Gastrocnemius medialis (tissue), 4 donors: ENCODE results near the gene ITGA2B. TPM values are rescaled to one million over a fixed set of nuclear protein-coding genes. Genes with fewer than 3 reads are reported as not detected.

ENCODE experiments used
- ATAC-seq, 2 donors: fragments of 150-250 bp; one replicate each; pipeline ENCODE4 v1.9.1; 2016
- DNase-seq, 2 donors: peaks; one replicate each; pipeline ENCODE4 v3.0.0-alpha.2; 2019
- H3K27ac ChIP-seq, 4 donors: fragments of 200-600 bp; sonication (generic); 1 replicate in 1 of 4; 2 replicates in 3 of 4; pipeline ENCODE4 v1.5.1; 2016 to 2018; ENCODE audit warnings: mild to moderate bottlenecking in 2 of 4, moderate library complexity in 1 of 4
- H3K27me3 ChIP-seq, 3 donors: fragments of 200-600 bp; sonication (generic) in 2 of 3; 1 replicate in 1 of 3; 2 replicates in 2 of 3; pipeline versions ENCODE4 v1.5.1 to v1.6.0; 2016 to 2019; ENCODE audit warnings: mild to moderate bottlenecking in 1 of 3, moderate library complexity in 1 of 3
- H3K36me3 ChIP-seq, 2 donors: fragments of 200-600 bp; sonication (generic) in 1 of 2; one replicate each; pipeline ENCODE4 v1.5.1; 2017 to 2018
- H3K4me1 ChIP-seq, 2 donors: fragments of 200-600 bp; sonication (generic) in 1 of 2; one replicate each; pipeline ENCODE4 v1.5.1; 2016 to 2017; ENCODE audit warnings: mild to moderate bottlenecking in 2 of 2
- H3K4me3 ChIP-seq, 4 donors: fragments of 200-600 bp; sonication (generic) in 3 of 4; 1 replicate in 1 of 4; 2 replicates in 3 of 4; pipeline ENCODE4 v1.5.1; 2016 to 2019; ENCODE audit warnings: mild to moderate bottlenecking in 2 of 4
- H3K9me3 ChIP-seq, 3 donors: fragments of 200-600 bp; sonication (generic) in 2 of 3; 1 replicate in 1 of 3; 2 replicates in 2 of 3; pipeline ENCODE4 v1.5.1; 2016 to 2019
- POLR2A ChIP-seq, 2 donors: fragments of 450-650 bp; IDR thresholded peaks; one replicate each; pipeline ENCODE4 v1.6.1; 2017; ENCODE audit warnings: antibody characterized with exemption in 2 of 2, mild to moderate bottlenecking in 2 of 2, moderate library complexity in 2 of 2
- in situ Hi-C, 4 donors: fragments of 200-750 bp; cut with MboI; loops; one replicate each; pipeline versions ENCODE4 v1.15.0 to v1.8.0; 2017; ENCODE audit warnings: low sequenced_read_pairs in 4 of 4
- intact Hi-C: fragments of 100-400 bp; cut with DNase I; formaldehyde crosslinking; loops from one replicate; pipeline ENCODE4 v1.15.1; 2023; ENCODE audit warnings: low total_unique reads
- total RNA-seq, 4 donors: library from RNA; depleted of rRNA; stranded (reverse); fragments of >200 nt; gene quantifications; one replicate each; pipeline versions ENCODE4 v1.1.0 to v1.2.3, GENCODE V29; 2016
- TF ChIP-seq, protein P1 (sequence below), 5 experiments: fragments of 450-650 bp in 3 of 5; fragments of 200-600 bp in 2 of 5; sonication (generic) in 2 of 5; IDR thresholded peaks in 4 of 5; conservative IDR thresholded peaks in 1 of 5; 1 replicate in 4 of 5; 2 replicates in 1 of 5; pipeline ENCODE4 v1.5.1; 2016 to 2019; ENCODE audit warnings: antibody characterized with exemption in 5 of 5, mild to moderate bottlenecking in 3 of 5, moderate library complexity in 3 of 5

The ITGA2B gene
- total RNA-seq, 4 donors from 2014 or later: 0.33 TPM; not detected in 3

DNA sequence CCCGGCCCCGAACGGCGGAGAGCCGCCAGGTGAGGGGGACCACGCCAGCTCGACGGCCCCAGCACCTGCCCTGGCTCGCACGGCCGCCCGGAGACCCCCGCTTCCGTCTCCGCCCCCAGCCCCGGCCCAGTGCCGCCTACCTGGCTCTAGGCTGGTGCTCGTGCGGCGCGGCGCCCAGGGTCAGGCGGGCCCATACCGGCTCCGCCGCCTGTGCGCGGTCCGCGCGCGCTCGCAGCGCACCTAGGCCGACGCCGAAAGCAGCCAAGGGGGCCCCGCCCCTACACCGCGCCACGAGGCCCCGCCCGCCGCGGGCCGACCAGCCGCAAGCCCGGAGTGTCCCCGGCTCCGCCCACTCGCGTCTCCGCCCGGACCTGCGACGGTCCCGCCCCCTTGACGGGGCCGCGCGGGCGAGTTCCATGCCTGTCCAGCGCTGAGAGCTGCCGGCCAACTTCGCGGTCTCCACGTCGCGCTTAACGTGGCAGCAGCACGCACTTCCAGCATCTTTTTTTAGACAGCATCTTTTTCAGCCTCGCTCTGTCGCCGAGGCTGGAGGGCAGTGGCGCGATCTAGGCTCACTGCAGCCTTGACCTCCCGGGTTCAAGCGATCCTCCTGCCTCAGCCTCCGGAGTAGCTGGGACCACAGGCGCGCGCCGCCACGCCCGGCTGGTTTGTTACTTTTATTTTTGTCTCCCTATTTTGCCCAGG is 64.7 kb downstream of the ITGA2B start, which contains the start of gene SLC25A39:
TSS of gene SLC25A39 (minus strand) at position 253 of the 705 bp plus-strand sequence. CDS start 1,261 bp downstream, outside the sequence.
- DNase-seq (peak; percentile 89 to 92), ATAC-seq (peak; percentile 79 to 83)
- peaks cover 0 to 30% of the 10 kb centered on the region in 2 donors for H3K36me3 ChIP-seq
- H3K27me3 ChIP-seq: no peaks in the 10 kb centered on the region
- intact Hi-C loops: loop anchor here (1.0 to 5.0 kb wide), 4 partner anchors 20 to 202 kb away; partner anchors contain the start of genes GRN and HDAC5
- peak within 1 kb of the TSS; percentile 86 to 99 (median 94) for H3K27ac ChIP-seq
- in situ Hi-C loops: loop anchor here in 3 of 4 donors (5.0 to 10.0 kb wide), 3 partner anchors 102 to 180 kb away; partner anchors contain the start of gene HROB (in 1 of the 3)
- TF ChIP-seq, protein P1, sequence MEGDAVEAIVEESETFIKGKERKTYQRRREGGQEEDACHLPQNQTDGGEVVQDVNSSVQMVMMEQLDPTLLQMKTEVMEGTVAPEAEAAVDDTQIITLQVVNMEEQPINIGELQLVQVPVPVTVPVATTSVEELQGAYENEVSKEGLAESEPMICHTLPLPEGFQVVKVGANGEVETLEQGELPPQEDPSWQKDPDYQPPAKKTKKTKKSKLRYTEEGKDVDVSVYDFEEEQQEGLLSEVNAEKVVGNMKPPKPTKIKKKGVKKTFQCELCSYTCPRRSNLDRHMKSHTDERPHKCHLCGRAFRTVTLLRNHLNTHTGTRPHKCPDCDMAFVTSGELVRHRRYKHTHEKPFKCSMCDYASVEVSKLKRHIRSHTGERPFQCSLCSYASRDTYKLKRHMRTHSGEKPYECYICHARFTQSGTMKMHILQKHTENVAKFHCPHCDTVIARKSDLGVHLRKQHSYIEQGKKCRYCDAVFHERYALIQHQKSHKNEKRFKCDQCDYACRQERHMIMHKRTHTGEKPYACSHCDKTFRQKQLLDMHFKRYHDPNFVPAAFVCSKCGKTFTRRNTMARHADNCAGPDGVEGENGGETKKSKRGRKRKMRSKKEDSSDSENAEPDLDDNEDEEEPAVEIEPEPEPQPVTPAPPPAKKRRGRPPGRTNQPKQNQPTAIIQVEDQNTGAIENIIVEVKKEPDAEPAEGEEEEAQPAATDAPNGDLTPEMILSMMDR (IDR thresholded peaks at IDR 0.05 in 4 of 5, conservative IDR thresholded peaks at IDR 0.05 in 1 of 5): peak in 1 of 5 experiments; percentile 40
- TF ChIP-seq POLR2A (IDR thresholded peaks at IDR 0.05): peak; percentile 81 to 86
- no peaks in the 10 kb centered on the region for H3K9me3 ChIP-seq
- H3K4me3 ChIP-seq: peak within 1 kb of the TSS; percentile 87 to 98 (median 94)
- H3K4me1 ChIP-seq: peaks cover 16 to 22% of the 10 kb centered on the region in 2 donors

DNA sequence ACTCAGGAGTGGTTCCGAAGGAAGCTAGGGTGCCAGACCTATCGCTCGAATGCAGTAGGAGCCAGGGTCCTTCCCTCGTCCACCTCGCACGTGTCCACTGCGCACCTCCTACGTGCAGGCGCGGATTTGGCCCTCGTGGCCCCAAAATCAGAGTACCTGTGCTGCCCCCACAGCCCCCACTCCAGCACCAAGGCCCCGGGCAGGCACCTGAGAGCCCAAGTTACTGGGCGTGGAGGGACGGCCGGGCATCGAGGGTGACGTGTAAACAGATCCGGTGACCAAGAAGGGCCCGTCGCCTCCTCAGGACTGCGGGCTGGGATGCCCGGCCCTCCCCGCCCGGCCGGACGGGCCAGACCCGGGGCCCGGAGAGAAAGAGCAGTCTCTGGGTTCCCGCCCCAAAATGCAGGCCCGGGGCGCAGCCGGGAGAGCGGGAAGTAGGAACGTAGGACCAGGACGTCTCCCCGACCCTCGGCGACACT is 65.3 kb downstream of the ITGA2B start:
- no peaks in the 10 kb centered on the region for H3K9me3 ChIP-seq
- H3K4me1 ChIP-seq: peaks cover 16 to 22% of the 10 kb centered on the region in 2 donors
- no peak for ATAC-seq
- peaks cover 0 to 36% of the 10 kb centered on the region in 2 donors for H3K36me3 ChIP-seq
- H3K27ac ChIP-seq: peak overlapping the region; percentile 86 to 99 (median 94)
- peak in 1 of 2 donors; percentile 36 for DNase-seq
- intact Hi-C loops (loop anchor here (2.0 kb wide), 1 partner anchor 21 kb away; the partner anchor contains the start of gene GRN), in situ Hi-C loops (loop anchor here in 2 of 4 donors (5.0 to 10.0 kb wide), 2 partner anchors 102 to 179 kb away; partner anchors contain the start of gene HROB (in 1 of the 2))
- H3K4me3 ChIP-seq: peak overlapping the region; percentile 87 to 98 (median 94)
- TF ChIP-seq, protein P1 (IDR thresholded peaks at IDR 0.05 in 4 of 5, conservative IDR thresholded peaks at IDR 0.05 in 1 of 5): no peak
- TF ChIP-seq POLR2A (IDR thresholded peaks at IDR 0.05): no peak
- H3K27me3 ChIP-seq: no peaks in the 10 kb centered on the region

DNA sequence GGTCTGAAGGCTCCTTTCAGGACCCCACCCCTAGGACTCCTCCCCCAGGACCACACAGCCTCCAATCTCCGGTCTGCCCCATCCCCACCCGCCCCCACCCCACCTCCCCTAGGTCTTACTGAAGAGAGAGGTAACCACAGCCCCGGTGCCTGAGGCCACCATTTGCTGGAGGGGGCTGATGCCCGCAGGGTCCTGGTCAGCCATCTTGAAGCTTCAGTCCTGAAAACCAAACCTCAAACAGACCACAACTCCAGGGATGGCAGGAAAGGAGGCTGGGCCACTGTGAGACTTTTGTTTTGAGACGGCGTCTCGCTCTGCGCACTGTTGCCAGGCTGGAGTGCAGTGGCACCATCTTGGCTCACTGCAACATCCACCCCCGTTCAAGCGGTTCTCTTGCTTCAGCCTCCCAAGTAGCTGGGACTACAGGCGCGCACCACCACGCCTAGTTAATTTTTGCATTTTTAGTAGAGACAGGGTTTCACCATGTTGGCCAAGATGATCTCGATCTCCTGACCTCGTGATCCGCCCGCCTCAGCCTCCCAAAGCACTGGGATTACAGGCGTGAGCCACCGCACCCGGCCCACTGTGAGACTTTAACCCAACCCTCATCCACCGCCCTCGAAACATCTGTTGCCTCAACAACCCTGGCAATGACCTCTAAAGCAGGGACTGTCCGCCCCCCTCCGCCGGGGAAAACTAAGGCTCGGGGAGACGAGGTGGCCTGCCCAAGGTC is 65.9 kb downstream of the ITGA2B start:
- peak overlapping the region; percentile 86 to 99 (median 94) for H3K27ac ChIP-seq
- intact Hi-C loops (loop anchor here (2.0 kb wide), 2 partner anchors 21 to 181 kb away; partner anchors contain the start of gene GRN), in situ Hi-C loops (loop anchor here in 2 of 4 donors (5.0 to 10.0 kb wide), 2 partner anchors 101 to 179 kb away; partner anchors contain the start of gene HROB (in 1 of the 2))
- no peak for ATAC-seq
- H3K4me3 ChIP-seq: peak overlapping the region; percentile 87 to 98 (median 94)
- TF ChIP-seq POLR2A (IDR thresholded peaks at IDR 0.05): no peak
- TF ChIP-seq, protein P1 (IDR thresholded peaks at IDR 0.05 in 4 of 5, conservative IDR thresholded peaks at IDR 0.05 in 1 of 5): no peak
- H3K4me1 ChIP-seq: peaks cover 16 to 22% of the 10 kb centered on the region in 2 donors
- DNase-seq: peak in 1 of 2 donors; percentile 12
- peaks cover 0 to 38% of the 10 kb centered on the region in 2 donors for H3K36me3 ChIP-seq
- H3K27me3 ChIP-seq: no peaks in the 10 kb centered on the region
- H3K9me3 ChIP-seq: no peaks in the 10 kb centered on the region

DNA sequence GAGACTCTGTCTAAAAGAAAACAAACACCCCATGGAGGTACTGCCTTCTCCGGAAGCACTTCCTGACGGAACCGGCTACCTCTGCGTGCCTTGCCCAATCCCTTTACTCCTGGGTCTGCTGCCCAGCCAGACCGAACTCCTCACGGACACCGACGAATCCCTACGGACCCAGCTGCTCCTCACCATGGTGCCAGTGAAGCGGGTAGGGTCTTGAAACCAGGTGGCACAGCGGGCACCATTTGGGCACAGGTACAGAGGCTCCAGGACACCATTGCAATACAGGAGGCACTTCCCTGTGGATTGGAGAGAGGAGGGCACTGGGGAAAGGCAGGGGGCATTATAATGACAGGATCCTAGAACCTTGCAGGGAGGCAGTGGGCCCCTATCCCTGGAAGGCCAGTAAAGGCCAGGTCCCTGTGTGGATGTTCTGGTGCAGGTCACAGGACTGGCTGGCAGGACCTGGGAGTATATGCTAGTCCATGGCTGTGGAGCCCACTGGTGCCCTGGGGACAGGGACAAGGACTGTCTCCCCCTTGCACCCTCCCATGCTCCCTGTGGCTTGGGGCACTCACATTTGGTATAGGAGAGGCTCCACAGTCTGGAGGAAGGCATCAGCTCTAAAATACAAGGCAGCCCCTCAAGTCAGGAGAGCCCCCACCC is 67.1 kb downstream of the ITGA2B start:
- in situ Hi-C loops (loop anchor here in 2 of 4 donors (5.0 to 10.0 kb wide), 2 partner anchors 100 to 178 kb away; partner anchors contain the start of gene HROB (in 1 of the 2)), intact Hi-C loops (loop anchor here (2.0 kb wide), 1 partner anchor 180 kb away; no protein-coding TSS in a partner anchor)
- Histone ChIP-seq H3K36me3 (peaks cover 0 to 38% of the 10 kb centered on the region in 2 donors), H3K27ac (no peak overlapping the region), H3K27me3 (peaks cover under 1 to 4% (median 4%) of the 10 kb centered on the region in 3 donors), H3K4me3 (no peak overlapping the region), H3K9me3 (no peaks in the 10 kb centered on the region), H3K4me1 (peaks cover 16 to 22% of the 10 kb centered on the region in 2 donors)
- TF ChIP-seq, protein P1 (IDR thresholded peaks at IDR 0.05 in 4 of 5, conservative IDR thresholded peaks at IDR 0.05 in 1 of 5): no peak
- TF ChIP-seq POLR2A (IDR thresholded peaks at IDR 0.05): no peak
- ATAC-seq (no peak), DNase-seq (no peak)
